Activated CD4-positive, alpha-beta memory T cell treated with anti-CD3 and anti-CD28 coated beads for 36 hours (primary cell): Measurements from ENCODE around the gene ITGA5. TPM values are rescaled to one million over a fixed set of nuclear protein-coding genes. Genes with fewer than 3 reads are reported as not detected.

Source experiments
- total RNA-seq, 2 experiments: library from RNA; stranded (reverse); gene quantifications; one replicate each; pipeline ENCODE4 v1.2.3, GENCODE V29; 2021

The ITGA5 gene
- total RNA-seq, 2 experiments from 2014 or later = 33.8 to 34.9 TPM

Other genes with a start within 250 kb of the ITGA5 start
- gene SMUG1, start 230.3 kb downstream of the ITGA5 start, total RNA-seq = 10 to 100 TPM; 25.3 to 26.4 TPM
- gene CBX5, start 139.1 kb downstream of the ITGA5 start, total RNA-seq = 100 to 1,000 TPM; 132 to 138 TPM
- 1,000 to 10,000 TPM; 2,070 to 2,080 TPM for gene HNRNPA1, start 138.5 kb downstream of the ITGA5 start, total RNA-seq
- gene NFE2, start 118.3 kb downstream of the ITGA5 start, total RNA-seq = not detected
- gene COPZ1, start 94.1 kb downstream of the ITGA5 start, total RNA-seq = 100 to 1,000 TPM in 1 of 2 experiments, 10 to 100 TPM in 1; 99.0 to 110 TPM
- 1 to 10 TPM; 2.4 to 2.6 TPM for gene GPR84, start 54.8 kb downstream of the ITGA5 start, total RNA-seq
- 1 to 10 TPM; 1.3 TPM for gene ZNF385A, start 34.5 kb downstream of the ITGA5 start, total RNA-seq
- gene GTSF1, start 54.3 kb upstream of the ITGA5 start, total RNA-seq = 10 to 100 TPM; 11.3 to 13.0 TPM
- 100 to 1,000 TPM; 158 to 160 TPM for gene NCKAP1L, start 78.5 kb upstream of the ITGA5 start, total RNA-seq
- 10 to 100 TPM; 10.4 to 11.1 TPM for gene PDE1B, start 130.3 kb upstream of the ITGA5 start, total RNA-seq
- gene PPP1R1A, start 169.4 kb upstream of the ITGA5 start, total RNA-seq = not detected
- gene LACRT, start 215.6 kb upstream of the ITGA5 start, total RNA-seq = not detected
- gene DCD, start 229.1 kb upstream of the ITGA5 start, total RNA-seq = not detected